ENCODE measurements around the gene INKA1.
"Not testable (repeated sequence)": the region's sequence is repeated elsewhere in the genome, so short reads cannot be mapped to it uniquely, and the experiment has no call there.

Gene INKA1

DNA sequence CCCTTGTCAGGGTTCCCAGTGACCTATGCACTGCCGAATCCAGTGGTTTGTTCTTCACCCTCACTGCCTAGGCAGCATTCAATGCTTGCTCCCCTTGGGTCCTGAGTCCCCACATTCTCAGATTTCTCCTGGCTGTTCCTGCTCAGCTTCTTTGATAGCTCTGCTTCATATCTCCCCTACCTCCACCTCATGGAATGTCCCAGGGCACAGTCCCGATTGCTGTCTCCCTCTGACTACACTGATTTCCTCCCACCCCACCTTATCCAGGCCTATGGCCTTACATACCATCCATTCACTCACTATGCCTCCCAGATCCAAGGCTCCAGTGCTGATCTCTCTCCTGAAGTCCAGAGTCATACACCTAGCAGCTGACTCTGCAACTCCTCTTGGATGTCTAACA is 1.9 kb upstream of the INKA1 start:
- Histone ChIP-seq H3K4me1 (ENCODE audit: control insufficient read depth in 1 of 2, insufficient read depth in 2 of 2, low read length in 2 of 2) (peaks cover 0 to 34% of the 10 kb centered on the region in 2 donors), H3K9me3 (ENCODE audit: control insufficient read depth in 1 of 2, low read length in 2 of 2) (no peaks in the 10 kb centered on the region), H3K36me3 (ENCODE audit: control insufficient read depth in 1 of 2, insufficient read depth in 2 of 2, low read length in 2 of 2) (no peaks in the 10 kb centered on the region), H3K27me3 (ENCODE audit: low read depth, low read length) (no peaks in the 10 kb centered on the region), H3K4me3 (ENCODE audit: low read depth in 1 of 2, low read length in 2 of 2) (no peak overlapping the region), H3K27ac (ENCODE audit: low read length) (no peak overlapping the region)

DNA sequence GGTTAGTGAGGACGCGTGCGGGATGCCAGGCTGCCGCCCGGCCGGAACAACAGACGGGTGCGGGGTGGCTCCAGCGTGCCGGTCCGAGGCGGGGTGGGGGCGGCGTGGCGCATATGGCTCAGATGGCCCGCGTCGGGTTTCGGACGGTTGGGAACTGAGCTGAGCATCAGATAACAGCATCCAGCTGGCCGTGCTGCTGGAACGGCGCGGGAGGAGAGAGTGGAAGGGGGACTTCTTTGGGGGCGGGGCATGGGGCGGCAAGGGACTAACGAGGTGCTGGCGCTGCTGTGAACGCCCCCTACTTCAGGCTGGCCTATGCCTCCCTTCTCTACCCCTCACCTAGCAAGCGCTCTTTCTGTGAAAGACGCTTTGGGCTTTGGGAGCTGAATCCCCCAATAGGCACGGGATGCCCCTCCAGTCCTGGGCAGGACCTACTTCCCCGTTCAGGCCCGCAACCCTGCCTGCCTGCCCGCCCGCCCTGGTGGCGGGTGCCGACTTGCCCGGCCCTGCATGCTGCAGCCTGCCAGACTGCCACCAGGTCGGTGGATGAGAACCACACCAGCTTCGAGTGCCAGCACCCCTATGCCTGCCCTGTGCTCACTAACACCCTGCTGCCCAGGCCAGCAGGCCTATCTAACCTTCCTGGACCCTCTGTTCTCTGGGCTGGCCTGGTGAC is 542 bp downstream of the INKA1 start:
- Histone ChIP-seq H3K27me3 (ENCODE audit: low read depth, low read length) (no peaks in the 10 kb centered on the region), H3K36me3 (ENCODE audit: control insufficient read depth in 1 of 2, insufficient read depth in 2 of 2, low read length in 2 of 2) (peaks cover 3 to 4% of the 10 kb centered on the region in 2 donors), H3K4me1 (ENCODE audit: control insufficient read depth in 1 of 2, insufficient read depth in 2 of 2, low read length in 2 of 2) (peaks cover 10 to 56% of the 10 kb centered on the region in 2 donors), H3K4me3 (ENCODE audit: low read depth in 1 of 2, low read length in 2 of 2) (peak overlapping the region; percentile 55 to 87), H3K27ac (ENCODE audit: low read length) (no peak overlapping the region), H3K9me3 (ENCODE audit: control insufficient read depth in 1 of 2, low read length in 2 of 2) (no peaks in the 10 kb centered on the region)

DNA sequence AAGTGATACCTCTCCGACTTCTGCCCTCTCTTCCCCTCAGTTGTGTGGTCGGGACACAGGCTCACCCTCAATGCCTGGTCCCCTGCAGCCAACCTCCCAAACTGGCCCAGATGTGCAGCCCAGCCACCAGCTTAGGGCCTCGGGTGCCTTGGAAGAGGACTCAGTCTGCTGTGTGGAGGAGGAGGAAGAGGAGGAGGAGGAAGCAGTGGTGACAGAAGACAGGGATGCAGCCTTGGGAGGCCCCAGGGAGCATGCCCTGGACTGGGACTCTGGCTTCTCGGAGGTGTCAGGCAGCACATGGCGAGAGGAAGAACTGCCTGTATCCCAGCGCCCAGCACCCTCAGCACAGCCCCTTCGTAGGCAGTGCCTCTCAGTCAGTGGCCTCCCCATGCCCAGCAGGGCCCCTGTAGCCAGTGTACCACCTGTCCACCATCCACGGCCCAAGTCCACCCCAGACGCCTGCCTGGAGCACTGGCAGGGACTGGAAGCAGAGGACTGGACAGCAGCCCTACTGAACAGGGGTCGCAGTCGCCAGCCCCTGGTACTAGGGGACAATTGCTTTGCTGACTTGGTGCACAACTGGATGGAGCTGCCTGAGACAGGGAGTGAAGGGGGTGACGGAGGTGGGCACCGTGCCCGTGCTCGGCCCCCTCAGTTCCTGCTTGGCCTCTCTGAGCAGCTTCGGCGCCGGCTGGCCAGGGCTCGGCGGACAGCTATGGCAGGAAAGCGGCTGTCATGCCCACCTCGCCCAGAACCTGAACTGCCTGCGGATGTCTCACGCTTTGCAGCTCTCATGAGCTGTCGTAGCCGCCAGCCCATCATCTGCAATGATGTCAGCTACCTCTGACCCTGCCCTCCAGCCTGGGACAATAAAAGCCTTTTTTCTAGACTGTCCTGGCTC is 1.3 kb downstream of the INKA1 start:
- Histone ChIP-seq H3K9me3 (ENCODE audit: control insufficient read depth in 1 of 2, low read length in 2 of 2) (no peaks in the 10 kb centered on the region), H3K4me1 (ENCODE audit: control insufficient read depth in 1 of 2, insufficient read depth in 2 of 2, low read length in 2 of 2) (peaks cover 10 to 60% of the 10 kb centered on the region in 2 donors), H3K36me3 (ENCODE audit: control insufficient read depth in 1 of 2, insufficient read depth in 2 of 2, low read length in 2 of 2) (peaks cover 7 to 11% of the 10 kb centered on the region in 2 donors), H3K27ac (ENCODE audit: low read length) (no peak overlapping the region), H3K4me3 (ENCODE audit: low read depth in 1 of 2, low read length in 2 of 2) (peak overlapping the region; percentile 55 to 87), H3K27me3 (ENCODE audit: low read depth, low read length) (no peaks in the 10 kb centered on the region)

DNA sequence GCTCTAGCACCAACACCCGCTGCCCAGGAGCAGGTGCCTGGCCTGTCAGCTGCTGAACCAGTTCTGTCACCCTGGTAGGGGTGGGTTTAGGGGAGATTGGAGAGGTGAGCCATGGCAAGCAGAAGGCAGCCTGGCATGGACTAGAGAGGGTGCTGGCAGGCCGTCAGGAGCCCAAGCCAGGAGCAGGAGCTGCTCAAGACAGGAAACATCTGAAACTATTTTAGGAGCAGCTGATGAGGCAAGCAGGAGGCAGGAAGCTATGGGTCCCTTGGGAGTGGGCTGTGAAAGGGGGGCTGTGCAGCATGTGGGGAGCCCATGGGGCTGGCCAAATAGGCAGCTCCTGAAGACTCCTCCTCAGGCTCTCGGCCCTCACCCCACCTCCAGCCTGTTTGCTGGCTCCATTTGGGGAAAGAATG is 2.3 kb downstream of the INKA1 start:
- Histone ChIP-seq H3K4me1 (ENCODE audit: control insufficient read depth in 1 of 2, insufficient read depth in 2 of 2, low read length in 2 of 2) (peaks cover 10 to 57% of the 10 kb centered on the region in 2 donors), H3K4me3 (ENCODE audit: low read depth in 1 of 2, low read length in 2 of 2) (peak overlapping the region in 1 of 2 donors; percentile 87), H3K9me3 (ENCODE audit: control insufficient read depth in 1 of 2, low read length in 2 of 2) (no peaks in the 10 kb centered on the region), H3K36me3 (ENCODE audit: control insufficient read depth in 1 of 2, insufficient read depth in 2 of 2, low read length in 2 of 2) (peaks cover 15 to 21% of the 10 kb centered on the region in 2 donors), H3K27ac (ENCODE audit: low read length) (peak overlapping the region; percentile 45), H3K27me3 (ENCODE audit: low read depth, low read length) (no peaks in the 10 kb centered on the region)

DNA sequence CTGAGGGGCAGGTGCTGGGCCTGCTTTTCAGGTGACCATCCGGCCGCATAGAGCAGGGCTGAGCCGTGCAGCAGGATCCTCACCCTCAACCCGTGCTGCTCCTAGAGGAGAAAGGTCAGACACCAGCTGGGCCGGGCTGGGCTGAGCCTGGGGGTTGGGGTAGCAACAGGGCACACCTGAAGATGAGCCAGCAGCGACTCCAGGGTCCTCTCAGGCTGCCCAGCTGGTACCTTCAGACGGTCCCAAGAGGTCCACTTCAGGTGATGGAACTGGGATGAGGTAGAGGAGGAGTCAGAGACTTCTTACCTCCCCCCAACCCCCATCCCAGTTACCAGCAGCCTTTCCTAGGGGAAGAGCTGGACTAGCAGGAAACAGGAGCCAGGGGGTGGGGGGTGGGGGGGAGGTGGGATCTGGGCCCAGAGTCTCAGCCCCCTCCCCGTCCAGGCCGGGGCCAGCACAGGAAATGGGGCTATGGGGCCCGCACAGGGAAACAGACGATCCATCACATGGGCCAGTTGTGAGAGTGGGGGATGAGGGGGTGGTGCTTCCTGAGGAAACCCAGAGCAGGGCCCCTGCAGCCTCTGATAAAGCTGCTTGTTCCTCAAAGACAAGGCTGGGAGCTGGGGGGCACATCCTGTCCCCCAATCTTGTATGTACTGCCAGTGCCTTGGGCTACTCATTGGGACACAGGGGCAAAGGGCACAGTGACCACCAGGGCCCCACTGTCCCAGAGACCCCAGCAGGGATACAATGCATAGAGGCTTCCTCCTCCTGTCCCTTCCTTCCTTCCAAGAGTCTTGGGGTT is 3.0 kb downstream of the INKA1 start:
- peak overlapping the region; percentile 45 for H3K27ac ChIP-seq (ENCODE audit: low read length)
- H3K36me3 ChIP-seq (ENCODE audit: control insufficient read depth in 1 of 2, insufficient read depth in 2 of 2, low read length in 2 of 2): peaks cover 22 to 28% of the 10 kb centered on the region in 2 donors
- H3K27me3 ChIP-seq (ENCODE audit: low read depth, low read length): no peaks in the 10 kb centered on the region
- no peaks in the 10 kb centered on the region for H3K9me3 ChIP-seq (ENCODE audit: control insufficient read depth in 1 of 2, low read length in 2 of 2)
- peaks cover 10 to 57% of the 10 kb centered on the region in 2 donors for H3K4me1 ChIP-seq (ENCODE audit: control insufficient read depth in 1 of 2, insufficient read depth in 2 of 2, low read length in 2 of 2)
- H3K4me3 ChIP-seq (ENCODE audit: low read depth in 1 of 2, low read length in 2 of 2): peak overlapping the region in 1 of 2 donors; percentile 87

DNA sequence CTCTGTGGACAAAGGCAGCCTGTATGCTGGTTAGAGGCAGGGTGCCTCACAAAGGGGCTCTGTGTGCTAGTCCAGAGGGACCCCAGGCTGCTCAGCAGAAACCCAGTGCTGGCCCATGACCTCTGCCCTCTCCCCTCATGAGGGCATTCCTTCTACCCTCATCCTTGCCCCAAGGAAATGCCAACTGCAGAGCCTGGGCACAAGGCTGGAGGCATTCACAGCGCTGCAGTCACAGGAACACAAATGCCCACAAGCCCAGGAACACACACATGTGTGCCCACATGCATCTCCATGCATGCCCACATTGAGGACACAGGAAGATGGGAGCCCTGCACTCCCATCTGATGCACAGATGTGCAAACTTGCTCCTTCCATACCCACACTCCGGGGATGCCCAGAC is 3.8 kb downstream of the INKA1 start:
- Histone ChIP-seq H3K4me1 (ENCODE audit: control insufficient read depth in 1 of 2, insufficient read depth in 2 of 2, low read length in 2 of 2) (peaks cover 10 to 57% of the 10 kb centered on the region in 2 donors), H3K4me3 (ENCODE audit: low read depth in 1 of 2, low read length in 2 of 2) (no peak overlapping the region), H3K27ac (ENCODE audit: low read length) (no peak overlapping the region)

DNA sequence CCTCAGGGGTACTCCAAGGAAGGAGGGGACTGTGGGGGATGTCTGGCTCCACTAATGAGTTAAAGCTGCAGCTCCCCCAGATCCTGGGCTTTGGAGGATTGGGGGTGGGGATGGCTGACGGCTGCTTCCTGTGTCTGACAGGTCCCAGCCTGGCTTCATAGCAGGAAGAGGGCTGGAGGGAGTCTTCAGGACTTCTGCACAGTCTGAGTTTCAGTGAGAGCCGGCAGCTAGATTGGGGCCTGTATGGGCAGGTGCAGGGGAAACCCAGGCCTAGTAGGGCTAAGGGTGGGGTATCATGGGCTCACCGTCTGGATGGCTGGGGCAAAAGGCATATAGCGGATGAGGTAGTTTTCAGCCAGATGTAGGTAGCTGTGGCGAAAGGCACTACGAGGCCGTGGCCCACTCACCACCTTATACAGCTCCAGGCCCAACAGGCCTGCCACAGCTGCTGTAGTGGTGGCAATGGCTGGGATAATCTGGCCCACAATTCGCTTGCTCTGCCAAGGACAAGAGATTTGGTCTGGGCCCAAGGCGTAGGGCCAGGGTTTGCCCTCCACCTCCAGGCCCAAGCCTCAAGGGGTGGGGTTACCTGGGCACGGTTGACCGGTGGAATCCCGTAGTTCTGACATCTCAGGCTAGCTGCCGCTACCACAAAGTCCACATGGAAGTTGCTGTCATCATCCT is 4.5 kb downstream of the INKA1 start:
- Histone ChIP-seq H3K4me1 (ENCODE audit: control insufficient read depth in 1 of 2, insufficient read depth in 2 of 2, low read length in 2 of 2) (peaks cover 10 to 61% of the 10 kb centered on the region in 2 donors), H3K27ac (ENCODE audit: low read length) (no peak overlapping the region), H3K36me3 (ENCODE audit: control insufficient read depth in 1 of 2, insufficient read depth in 2 of 2, low read length in 2 of 2) (peaks cover 28 to 35% of the 10 kb centered on the region in 2 donors), H3K27me3 (ENCODE audit: low read depth, low read length) (no peaks in the 10 kb centered on the region), H3K9me3 (ENCODE audit: control insufficient read depth in 1 of 2, low read length in 2 of 2) (no peaks in the 10 kb centered on the region), H3K4me3 (ENCODE audit: low read depth in 1 of 2, low read length in 2 of 2) (no peak overlapping the region)

More for the DNA sequence above, 3.8 kb downstream of the INKA1 start:
- no peaks in the 10 kb centered on the region for H3K9me3 ChIP-seq (ENCODE audit: control insufficient read depth in 1 of 2, low read length in 2 of 2)
- H3K36me3 ChIP-seq (ENCODE audit: control insufficient read depth in 1 of 2, insufficient read depth in 2 of 2, low read length in 2 of 2): peaks cover 28 to 35% of the 10 kb centered on the region in 2 donors
- no peaks in the 10 kb centered on the region for H3K27me3 ChIP-seq (ENCODE audit: low read depth, low read length)

DNA sequence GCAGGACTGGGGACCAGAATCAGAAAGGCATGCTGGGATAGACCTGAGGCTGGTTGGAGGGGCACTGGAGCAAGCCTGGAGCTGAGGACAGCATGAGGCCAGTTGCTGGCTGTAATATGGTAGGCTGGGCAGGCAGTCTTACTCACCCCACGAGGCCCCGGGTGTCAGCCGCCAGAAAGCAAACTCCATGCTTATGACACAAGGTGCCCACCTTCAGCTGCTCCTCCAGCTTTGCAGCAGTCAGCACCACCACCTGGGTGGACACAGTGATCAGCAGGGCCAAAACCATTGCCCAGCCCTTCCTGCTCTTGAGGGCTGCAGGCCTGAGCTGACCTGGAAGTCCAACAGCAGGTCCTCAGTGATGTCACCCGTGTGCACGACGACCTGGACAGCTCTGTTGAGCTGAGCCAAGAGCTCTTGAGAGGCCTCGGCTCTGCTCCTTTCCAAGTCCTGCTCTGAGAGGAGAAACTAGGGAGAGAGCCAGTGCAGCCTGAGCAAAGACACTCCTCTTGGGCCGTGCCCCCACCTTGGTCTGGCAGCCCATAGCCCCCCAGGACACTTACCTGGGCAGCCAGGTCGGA is 9.9 kb downstream of the INKA1 start:
- peaks cover 28 to 35% of the 10 kb centered on the region in 2 donors for H3K36me3 ChIP-seq (ENCODE audit: control insufficient read depth in 1 of 2, insufficient read depth in 2 of 2, low read length in 2 of 2)
- H3K9me3 ChIP-seq (ENCODE audit: control insufficient read depth in 1 of 2, low read length in 2 of 2): no peaks in the 10 kb centered on the region
- peak overlapping the region; percentile 79 to 89 for H3K4me3 ChIP-seq (ENCODE audit: low read depth in 1 of 2, low read length in 2 of 2)
- H3K27ac ChIP-seq (ENCODE audit: low read length): peak overlapping the region; percentile 87
- H3K4me1 ChIP-seq (ENCODE audit: control insufficient read depth in 1 of 2, insufficient read depth in 2 of 2, low read length in 2 of 2): peaks cover 7 to 30% of the 10 kb centered on the region in 2 donors
- H3K27me3 ChIP-seq (ENCODE audit: low read depth, low read length): no peaks in the 10 kb centered on the region

DNA sequence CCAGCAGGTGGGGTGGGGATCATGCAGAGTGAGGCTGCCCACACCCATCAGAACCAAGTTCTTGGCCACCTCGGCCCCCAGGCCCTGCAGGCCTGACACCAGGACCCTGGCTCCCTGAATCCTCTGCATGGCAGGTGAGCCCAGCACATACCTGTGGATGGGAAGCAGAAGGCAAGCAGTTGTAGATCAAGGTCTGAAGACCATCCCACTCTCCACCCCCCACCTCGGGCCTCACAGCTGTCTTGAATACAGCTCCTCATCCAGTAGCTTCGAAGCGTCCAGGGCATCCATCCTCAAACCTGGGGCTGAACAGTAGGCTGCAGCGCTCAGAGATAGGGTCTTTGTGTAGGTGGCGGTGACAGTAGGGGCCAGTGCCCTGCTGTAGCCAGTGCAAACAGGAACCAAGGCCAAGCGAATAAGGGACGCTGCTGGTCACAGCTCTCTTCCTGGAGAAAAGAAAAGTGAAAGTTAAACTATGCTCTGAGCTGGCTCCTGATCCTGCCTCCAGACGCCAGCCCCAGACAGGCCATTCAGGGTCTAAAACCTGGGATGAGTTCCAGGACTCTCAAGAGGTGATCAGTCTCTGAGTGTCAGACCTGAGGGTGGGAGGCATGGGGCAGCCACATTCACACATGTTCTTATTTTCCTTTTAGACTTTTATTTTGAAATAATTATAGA is 10.6 kb downstream of the INKA1 start, which contains the start of gene UBA7:
Gene UBA7 (minus strand): TSS at position 457 of the 678 bp plus-strand sequence. CDS start 166 bp downstream, at position 291.
- Histone ChIP-seq H3K4me3 (ENCODE audit: low read depth in 1 of 2, low read length in 2 of 2) (peak within 1 kb of the TSS; percentile 79 to 89), H3K4me1 (ENCODE audit: control insufficient read depth in 1 of 2, insufficient read depth in 2 of 2, low read length in 2 of 2) (peaks cover 7 to 27% of the 10 kb centered on the region in 2 donors), H3K27ac (ENCODE audit: low read length) (peak within 1 kb of the TSS; percentile 87), H3K36me3 (ENCODE audit: control insufficient read depth in 1 of 2, insufficient read depth in 2 of 2, low read length in 2 of 2) (peaks cover 24 to 31% of the 10 kb centered on the region in 2 donors), H3K27me3 (ENCODE audit: low read depth, low read length) (no peaks in the 10 kb centered on the region), H3K9me3 (ENCODE audit: control insufficient read depth in 1 of 2, low read length in 2 of 2) (no peaks in the 10 kb centered on the region)

DNA sequence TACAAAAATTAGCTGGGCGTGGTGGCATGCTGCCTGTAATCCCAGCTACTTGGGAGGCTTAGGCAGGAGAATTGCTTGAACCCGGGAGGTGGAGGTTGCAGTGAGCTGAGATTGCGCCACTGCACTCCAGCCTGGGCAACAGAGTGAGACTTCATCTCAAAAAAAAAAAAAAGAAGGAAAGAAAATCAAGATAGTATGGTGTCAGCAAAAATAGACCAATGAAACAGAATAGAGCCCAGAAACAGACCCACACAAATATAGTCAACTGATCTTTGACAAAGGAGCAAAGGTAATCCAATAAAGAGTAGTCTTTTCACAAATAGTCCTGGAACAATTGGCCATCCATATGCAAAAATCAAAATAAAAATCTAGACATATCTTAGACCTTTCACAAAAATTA is 20.1 kb downstream of the INKA1 start:
- not testable (repeated sequence) for H3K27me3 ChIP-seq (ENCODE audit: low read depth, low read length); H3K9me3 ChIP-seq (ENCODE audit: control insufficient read depth in 1 of 2, low read length in 2 of 2); H3K4me3 ChIP-seq (ENCODE audit: low read depth in 1 of 2, low read length in 2 of 2); H3K27ac ChIP-seq (ENCODE audit: low read length); H3K36me3 ChIP-seq (ENCODE audit: control insufficient read depth in 1 of 2, insufficient read depth in 2 of 2, low read length in 2 of 2); H3K4me1 ChIP-seq (ENCODE audit: control insufficient read depth in 1 of 2, insufficient read depth in 2 of 2, low read length in 2 of 2)

Data from muscle layer of duodenum (tissue), 2 donors.